ENCODE data around the gene ATP5PD.
A peak's percentile ranks its signal among the peaks of the same experiment; 100 is the strongest.

Gene ATP5PD

DNA sequence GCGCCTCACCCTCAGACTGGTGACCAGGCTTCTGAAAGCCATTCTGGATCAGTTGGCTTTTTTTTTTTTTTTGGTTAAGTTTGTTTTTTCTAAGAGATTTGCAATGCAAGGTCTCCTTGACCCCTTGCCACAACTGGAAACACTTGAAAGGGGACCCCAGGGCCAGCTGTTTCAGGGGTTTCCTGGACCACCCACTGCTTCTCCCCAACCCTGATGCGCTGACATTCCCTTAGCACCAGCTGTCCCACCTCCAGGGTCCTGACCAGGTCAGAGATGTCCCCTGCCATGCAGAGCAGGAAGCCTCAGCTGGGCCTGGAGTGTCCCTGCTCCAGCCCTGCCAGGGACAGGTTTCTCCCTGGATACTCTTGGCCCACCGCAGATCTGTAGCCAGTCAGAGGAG lies 42.4 kb downstream of the ATP5PD start:
- Histone ChIP-seq H3K27ac (no peak overlapping the region), H3K4me3 (no peak overlapping the region)

DNA sequence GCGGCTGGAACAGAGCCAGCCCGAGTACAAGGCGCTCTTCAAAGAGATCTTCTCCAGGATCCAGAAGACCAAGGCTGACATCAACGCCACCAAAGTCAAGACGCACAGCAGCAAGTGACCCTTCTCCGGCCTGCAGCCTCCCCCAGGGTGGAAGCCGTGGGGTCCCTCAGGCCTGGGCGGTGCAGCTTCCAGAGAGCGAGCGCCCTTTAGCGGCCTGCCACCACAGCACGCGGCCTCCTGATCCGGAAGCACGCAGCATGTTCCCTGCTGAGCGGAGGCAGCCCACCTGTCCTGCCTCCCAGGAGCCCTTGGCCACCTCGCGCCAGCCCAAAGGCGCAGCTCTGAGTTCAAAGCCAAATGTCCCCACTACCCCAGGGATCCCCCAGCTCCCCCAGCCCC lies 42.8 kb downstream of the ATP5PD start:
- Histone ChIP-seq H3K4me3 (no peak overlapping the region), H3K27ac (no peak overlapping the region)

DNA sequence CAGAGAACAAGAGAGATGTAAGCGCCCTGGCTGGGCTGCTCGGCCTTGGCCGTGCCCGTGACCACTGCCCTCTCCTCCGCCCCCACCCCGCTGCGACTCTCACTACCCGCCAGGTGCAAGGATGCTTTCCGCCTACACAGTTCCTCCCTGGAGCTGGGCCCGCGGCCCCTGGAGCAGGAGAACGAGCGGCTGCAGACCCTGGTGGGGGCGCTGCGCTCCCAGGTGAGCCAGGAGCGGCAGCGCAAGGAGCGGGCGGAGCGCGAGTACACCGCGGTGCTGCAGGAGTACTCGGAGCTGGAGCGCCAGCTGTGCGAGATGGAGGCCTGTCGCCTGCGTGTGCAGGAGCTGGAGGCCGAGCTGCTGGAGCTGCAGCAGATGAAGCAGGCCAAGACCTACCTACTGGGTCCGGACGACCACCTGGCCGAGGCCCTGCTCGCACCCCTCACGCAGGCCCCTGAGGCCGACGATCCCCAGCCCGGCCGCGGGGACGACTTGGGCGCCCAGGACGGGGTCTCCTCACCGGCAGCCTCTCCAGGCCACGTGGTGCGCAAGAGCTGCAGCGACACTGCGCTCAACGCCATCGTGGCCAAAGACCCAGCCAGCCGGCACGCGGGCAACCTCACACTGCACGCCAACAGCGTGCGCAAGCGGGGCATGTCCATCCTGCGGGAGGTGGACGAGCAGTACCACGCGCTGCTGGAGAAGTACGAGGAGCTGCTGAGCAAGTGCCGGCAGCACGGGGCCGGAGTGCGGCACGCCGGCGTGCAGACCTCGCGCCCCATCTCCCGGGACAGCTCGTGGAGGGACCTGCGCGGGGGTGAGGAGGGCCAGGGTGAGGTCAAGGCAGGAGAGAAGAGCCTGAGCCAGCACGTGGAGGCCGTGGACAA lies 43.5 kb downstream of the ATP5PD start:
- no peak overlapping the region for H3K27ac ChIP-seq
- no peak overlapping the region for H3K4me3 ChIP-seq

DNA sequence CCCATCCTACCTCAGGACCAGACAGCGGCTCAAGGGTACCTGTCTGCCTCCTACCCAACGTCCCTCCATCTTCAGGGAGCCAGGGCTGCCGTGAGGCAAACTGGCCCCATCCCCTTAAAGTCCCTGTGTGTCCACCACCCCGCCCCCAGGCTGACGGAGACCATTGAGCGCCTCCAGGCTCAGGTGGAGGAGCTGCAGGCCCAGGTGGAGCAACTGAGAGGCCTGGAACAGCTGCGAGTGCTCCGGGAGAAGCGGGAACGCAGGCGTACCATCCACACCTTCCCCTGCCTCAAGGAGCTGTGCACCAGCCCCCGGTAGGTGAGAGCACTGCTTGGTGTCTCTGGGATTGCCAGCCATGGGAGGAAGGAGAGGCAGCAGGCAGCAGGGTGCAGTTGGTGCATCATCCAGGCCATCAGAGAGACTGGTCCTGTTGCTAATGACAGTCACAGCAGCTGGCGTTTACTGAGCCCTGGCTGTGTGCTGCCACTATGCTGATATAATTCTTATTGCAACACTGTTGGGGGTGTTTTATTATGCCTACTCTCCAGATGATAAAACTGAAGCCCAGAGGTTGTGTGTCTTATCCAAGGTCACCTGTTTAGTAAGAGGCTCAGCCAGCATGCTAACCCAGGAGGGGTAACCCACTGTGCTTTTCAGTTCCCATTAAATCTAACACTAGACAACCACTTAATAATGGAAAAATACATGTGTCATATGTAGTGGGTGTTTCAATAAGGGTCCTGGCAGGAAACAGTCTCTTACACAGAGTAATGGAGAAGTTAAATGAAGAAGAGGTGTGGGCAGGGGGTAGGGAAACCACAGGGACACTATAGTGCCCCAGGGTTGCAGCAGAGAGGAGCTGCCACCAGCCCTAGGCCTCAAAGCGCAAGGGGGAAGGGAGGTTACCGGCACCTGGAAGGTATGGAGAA lies 44.6 kb downstream of the ATP5PD start:
- Histone ChIP-seq H3K27ac (no peak overlapping the region), H3K4me3 (no peak overlapping the region)

DNA sequence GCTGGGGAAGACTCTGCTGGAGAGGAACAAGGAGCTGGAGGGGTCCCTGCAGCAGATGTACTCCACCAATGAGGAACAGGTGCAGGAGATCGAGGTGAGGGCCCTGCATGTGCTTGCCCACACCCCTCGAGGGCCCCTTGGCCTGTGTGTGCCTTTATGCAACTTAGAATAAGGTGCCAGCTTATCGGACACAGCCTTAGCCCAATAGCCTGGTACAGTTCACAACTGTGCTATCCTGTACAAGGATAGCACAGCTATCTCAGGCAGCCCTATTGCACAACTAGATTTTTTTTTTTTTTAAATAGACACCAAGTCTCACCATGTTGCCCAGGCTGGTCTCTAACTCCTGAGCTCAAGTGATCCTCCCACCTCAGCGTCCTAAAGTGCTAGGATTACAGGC lies 47.2 kb downstream of the ATP5PD start:
- H3K27ac ChIP-seq, result no peak overlapping the region

DNA sequence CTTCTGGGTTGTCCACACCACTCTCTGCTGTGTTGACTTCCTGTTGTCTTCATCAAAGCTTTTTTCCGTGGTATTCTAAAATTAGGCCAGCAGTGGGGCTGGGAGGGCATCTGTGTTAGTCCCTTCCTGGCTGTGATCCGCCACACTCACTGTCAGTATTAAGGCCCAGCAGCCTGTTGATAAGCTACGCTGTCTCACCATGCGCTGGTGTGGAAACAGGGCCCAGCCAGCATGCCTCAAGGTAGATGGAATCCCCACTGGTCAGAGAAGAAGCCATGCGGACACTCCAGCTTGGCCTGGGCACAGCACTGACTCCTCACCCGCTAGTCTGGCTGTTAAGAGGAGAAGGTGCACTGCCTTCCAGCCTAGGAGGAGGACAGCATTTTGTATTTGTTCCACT lies 48.0 kb downstream of the ATP5PD start:
- Histone ChIP-seq H3K27ac (no peak overlapping the region), H3K4me3 (no peak overlapping the region)

More for the DNA sequence above, 47.2 kb downstream of the ATP5PD start:
- H3K4me3 ChIP-seq, result no peak overlapping the region

DNA sequence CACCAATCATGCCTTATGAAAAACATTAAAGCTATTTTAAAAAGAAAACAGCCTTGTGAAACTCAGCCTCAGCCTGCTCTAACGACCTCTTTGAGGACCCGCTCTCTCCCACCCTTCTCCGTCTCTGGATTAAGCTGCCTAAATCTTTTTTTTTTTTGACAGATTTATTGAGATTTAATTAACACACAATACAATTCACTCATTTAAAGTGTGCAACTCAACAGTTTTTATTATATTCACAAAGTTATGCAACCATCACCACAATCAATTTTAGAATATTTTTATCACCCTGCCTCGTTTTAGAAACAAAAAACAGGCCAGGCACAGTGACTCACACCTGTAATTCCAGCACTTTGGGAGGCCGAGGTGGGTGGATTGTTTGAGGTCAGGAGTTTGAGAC lies 50.9 kb downstream of the ATP5PD start:
- Histone ChIP-seq H3K4me3 (no peak overlapping the region), H3K27ac (no peak overlapping the region)

DNA sequence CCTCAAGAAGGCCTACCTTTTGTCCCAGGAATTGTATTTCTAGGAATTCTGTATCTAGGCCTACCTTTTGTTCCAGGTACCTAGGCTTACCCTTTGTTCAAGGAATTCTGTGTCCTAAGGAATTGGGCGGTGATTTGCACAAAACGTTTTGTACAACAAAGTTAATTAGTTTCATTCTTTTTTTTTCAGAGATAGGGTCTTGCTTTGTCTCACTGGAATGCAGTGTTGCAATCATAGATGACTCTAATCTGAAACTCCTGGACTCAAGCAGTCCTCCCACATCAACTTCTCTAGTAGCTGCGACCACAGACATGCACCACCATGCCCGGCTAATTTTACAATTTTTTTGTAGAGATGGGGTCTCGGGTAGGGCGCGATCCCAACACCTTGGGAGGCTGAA lies 52.3 kb downstream of the ATP5PD start:
- H3K27ac ChIP-seq, result peak overlapping the region in 3 of 21 experiments; percentile 3 to 71 (median 28)
- H3K4me3 ChIP-seq, result no peak overlapping the region

DNA sequence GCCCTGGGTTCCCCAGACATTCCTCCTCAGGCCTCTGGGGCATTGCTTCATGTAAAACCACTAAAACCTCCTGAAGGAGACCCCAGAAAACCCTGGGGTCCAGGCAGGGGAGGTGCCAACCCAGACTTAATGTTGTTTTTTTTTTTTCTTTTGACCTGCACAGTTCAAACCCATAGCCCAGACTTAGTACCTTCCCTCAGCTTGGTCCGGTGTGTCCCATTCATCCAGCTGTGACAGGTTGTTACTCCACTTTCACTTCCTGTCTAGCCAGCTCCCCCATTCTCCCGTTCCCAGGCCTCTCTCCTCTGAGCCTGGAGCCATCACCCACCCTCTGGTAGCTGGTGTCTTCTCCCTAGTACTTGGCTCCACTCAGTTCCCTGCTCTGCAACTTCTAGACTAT lies 54.5 kb downstream of the ATP5PD start:
- Histone ChIP-seq H3K27ac (peak overlapping the region in 3 of 21 experiments; percentile 6 to 72 (median 37)), H3K4me3 (no peak overlapping the region)

DNA sequence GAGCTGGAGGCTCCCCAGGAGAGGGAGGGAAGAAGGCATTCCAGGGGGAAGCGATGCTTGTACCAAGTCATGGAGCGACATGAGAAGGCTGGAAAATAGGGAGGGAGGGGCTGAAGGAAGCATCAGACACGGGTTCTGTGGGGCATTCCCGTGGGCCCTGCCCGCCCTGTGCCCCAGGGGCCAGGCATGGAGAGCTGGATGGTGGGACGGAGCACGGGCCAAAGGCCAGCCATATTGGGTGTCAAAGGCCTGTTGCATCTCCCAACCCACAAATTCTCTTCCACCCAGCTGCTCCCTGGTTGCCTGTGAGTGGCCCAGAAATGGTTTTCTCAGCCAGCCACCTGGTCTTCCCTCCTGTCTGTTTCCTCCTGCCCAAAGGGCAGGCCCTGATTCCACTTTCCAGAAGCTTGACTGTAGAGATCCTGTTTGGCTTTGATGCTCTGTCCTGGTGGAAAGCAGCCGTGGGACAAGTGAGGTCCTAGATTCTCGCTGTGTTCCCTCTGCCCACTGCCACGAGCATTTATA lies 56.1 kb downstream of the ATP5PD start:
- H3K4me3 ChIP-seq, result no peak overlapping the region
- H3K27ac ChIP-seq, result peak overlapping the region in 2 of 21 experiments; percentile 7 to 11
